GM12865 (cell line): ENCODE data around the gene OPRL1.
"Not testable (repeated sequence)": the region's sequence is repeated elsewhere in the genome, so short reads cannot be mapped to it uniquely, and the experiment has no call there.

Experiments
- DNase-seq: peaks from one replicate; pipeline ENCODE4 v3.0.0; 2010; ENCODE audit warnings: low read depth
- H3K4me3 ChIP-seq: 2 replicates; pipeline ENCODE4 v1.5.1; 2011; ENCODE audit warnings: mild to moderate bottlenecking, low read depth, low read length, control low read depth
- CTCF ChIP-seq: IDR thresholded peaks from 2 replicates; pipeline ENCODE4 v1.5.1; 2011; ENCODE audit warnings: low read length, control low read depth, low read depth, inconsistent platforms; ENCODE audit not compliant: insufficient read depth; ENCODE audit errors: missing control alignments

OPRL1 gene

GRCh38 chr20:64082820-64083377, 3.0 kb downstream of the OPRL1 start:
- no peak for DNase-seq
- no peak overlapping the region for H3K4me3 ChIP-seq
- no peak for TF ChIP-seq CTCF

GRCh38 chr20:64083378-64083803, 3.5 kb downstream of the OPRL1 start:
- DNase-seq = peak; percentile 74
- H3K4me3 ChIP-seq = no peak overlapping the region; the same call in 1 of the 2 replicates
- TF ChIP-seq CTCF = peak; percentile 62

- DNase-seq = no peak
- no peak for TF ChIP-seq CTCF
- H3K4me3 ChIP-seq = no peak within 1 kb of the TSS; the same call in 1 of the 2 replicates
These were observed 4.2 kb downstream of the OPRL1 start, which contains the start of gene LKAAEAR1 for GRCh38 chr20:64083804-64084684. TSS of gene LKAAEAR1 (minus strand) at chr20:64084398. CDS start at chr20:64084219, 179 bp downstream.

- no peak for DNase-seq
- TF ChIP-seq CTCF = no peak
- H3K4me3 ChIP-seq = no peak overlapping the region
These were observed 4.8 kb downstream of the OPRL1 start for GRCh38 chr20:64084685-64085152.

GRCh38 chr20:64086801-64087200, 6.9 kb downstream of the OPRL1 start:
- no peak overlapping the region for H3K4me3 ChIP-seq
- no peak for TF ChIP-seq CTCF
- no peak for DNase-seq

- not testable (repeated sequence) for H3K4me3 ChIP-seq
These were observed 7.4 kb downstream of the OPRL1 start for GRCh38 chr20:64087226-64087825.

GRCh38 chr20:64088586-64088985, 8.7 kb downstream of the OPRL1 start:
- H3K4me3 ChIP-seq, DNase-seq: not testable (repeated sequence)

More at GRCh38 chr20:64087226-64087825, 7.4 kb downstream of the OPRL1 start:
- not testable (repeated sequence) for DNase-seq
